ENCODE data around the gene CAMK2B. TPM values are rescaled to one million over a fixed set of nuclear protein-coding genes. Genes with fewer than 3 reads are reported as not detected.

The CAMK2B gene
- total and polyA plus RNA-seq, 2 experiments from 2014 or later: not detected

DNA sequence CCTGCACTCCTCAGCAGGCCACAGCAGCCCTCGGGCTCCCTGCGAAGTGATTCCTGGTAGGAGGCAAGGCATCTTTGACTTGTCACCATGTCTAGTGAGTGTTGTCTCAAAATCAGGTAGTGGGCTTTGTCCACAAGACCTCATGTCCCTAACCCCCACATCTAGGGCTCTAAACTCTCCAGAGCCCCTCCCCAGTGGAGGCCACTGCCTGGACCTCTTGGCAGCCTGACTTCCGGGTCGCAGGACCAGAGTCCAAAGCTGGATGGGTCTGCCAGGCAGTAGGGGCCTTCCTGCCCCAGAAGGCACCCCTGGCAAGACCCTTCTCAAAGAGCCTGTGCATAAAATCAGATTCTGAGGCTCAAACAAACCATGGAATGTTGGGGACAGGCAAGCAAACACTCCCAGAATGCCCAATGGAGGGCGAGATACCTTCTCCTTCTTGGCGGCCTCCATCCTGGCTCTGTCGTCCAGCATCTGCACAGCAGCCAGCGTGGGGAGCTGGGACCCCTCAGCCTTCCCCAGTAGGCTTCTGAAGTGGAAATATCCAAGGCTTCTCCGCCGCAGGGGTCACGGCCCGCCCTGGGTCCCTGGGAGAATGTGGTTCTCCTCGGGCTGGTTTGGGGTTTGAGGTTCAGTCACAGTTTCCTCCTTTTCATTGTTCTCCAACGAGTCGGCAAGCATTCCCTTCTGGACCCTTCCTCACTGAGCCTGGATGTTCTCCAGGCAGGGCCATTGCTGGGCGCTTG, 136.7 kb downstream of the CAMK2B start:
- no peak overlapping the region for H3K27ac Mint-ChIP-seq
- no peak for ATAC-seq
- H3K4me1 Mint-ChIP-seq: peaks cover 19% of the 10 kb centered on the region

More for the DNA sequence above, 136.7 kb downstream of the CAMK2B start:
- H3K9me2 ChIP-seq (ENCODE audit: insufficient read depth): no peaks in the 10 kb centered on the region; the same call in 1 of the 2 replicates
- H3K4me1 ChIP-seq (ENCODE audit: insufficient read depth): no peaks in the 10 kb centered on the region
- no peak overlapping the region for H3K27ac ChIP-seq (ENCODE audit: low read depth)
- H3K27me3 Mint-ChIP-seq (ENCODE audit: insufficient read depth, low read depth, poor library complexity): peaks cover 7% of the 10 kb centered on the region
- H4K20me1 ChIP-seq (replicated peaks; ENCODE audit: insufficient read depth): no peaks in the 10 kb centered on the region
- H3K79me2 ChIP-seq (replicated peaks; ENCODE audit: insufficient read depth): no peaks in the 10 kb centered on the region
- H3F3A ChIP-seq (replicated peaks; ENCODE audit: low read depth): no peaks in the 10 kb centered on the region
- H3K9me3 Mint-ChIP-seq: no peaks in the 10 kb centered on the region
- no peaks in the 10 kb centered on the region for H3K36me3 ChIP-seq (ENCODE audit: insufficient read depth)
- TF ChIP-seq, protein P1, sequence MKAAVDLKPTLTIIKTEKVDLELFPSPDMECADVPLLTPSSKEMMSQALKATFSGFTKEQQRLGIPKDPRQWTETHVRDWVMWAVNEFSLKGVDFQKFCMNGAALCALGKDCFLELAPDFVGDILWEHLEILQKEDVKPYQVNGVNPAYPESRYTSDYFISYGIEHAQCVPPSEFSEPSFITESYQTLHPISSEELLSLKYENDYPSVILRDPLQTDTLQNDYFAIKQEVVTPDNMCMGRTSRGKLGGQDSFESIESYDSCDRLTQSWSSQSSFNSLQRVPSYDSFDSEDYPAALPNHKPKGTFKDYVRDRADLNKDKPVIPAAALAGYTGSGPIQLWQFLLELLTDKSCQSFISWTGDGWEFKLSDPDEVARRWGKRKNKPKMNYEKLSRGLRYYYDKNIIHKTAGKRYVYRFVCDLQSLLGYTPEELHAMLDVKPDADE (IDR thresholded peaks at IDR 0.05): no peak
- TF ChIP-seq CREB1 (CRISPR knock-in tag; IDR thresholded peaks at IDR 0.05; ENCODE audit: low read depth) (no peak), NANOG (IDR thresholded peaks at IDR 0.05; ENCODE audit: borderline replicate concordance) (no peak), REST (IDR thresholded peaks at IDR 0.05; ENCODE audit: unreplicated experiment) (no peak), STAT1 (IDR thresholded peaks at IDR 0.05; ENCODE audit: unreplicated experiment) (no peak), ZNF114 (CRISPR knock-in tag; IDR thresholded peaks at IDR 0.05) (no peak)
- no peaks in the 10 kb centered on the region; the same call in 2 of the 3 replicates for H3K36me3 Mint-ChIP-seq (ENCODE audit: low read depth)
- H3K27me3 ChIP-seq (ENCODE audit: insufficient read depth): no peaks in the 10 kb centered on the region
- no peak overlapping the region for H3K4me2 ChIP-seq
- no peak overlapping the region for H3K4me3 Mint-ChIP-seq
- H3K4me3 ChIP-seq: no peak overlapping the region
- DNase-seq (ENCODE audit: low spot score): no peak
- H2AFZ ChIP-seq: no peak overlapping the region

Data from GM23338 (cell line).